Endothelial cell of umbilical vein (primary cell): ENCODE data around the gene SHLD2. TPM values are rescaled to one million over a fixed set of nuclear protein-coding genes. Genes with fewer than 3 reads are reported as not detected.

ENCODE experiments used
- BruUV-seq: library from RNA; stranded (reverse); fragments of 400-500 nt; replicated peaks from 2 replicates; lab custom pipeline; 2021; lab: Mats Ljungman, UMichigan
- CTCF ChIA-PET: fragments of 300-600, 350-600 bp; sonication (Branson Sonifier 250); formaldehyde crosslinking; loops from one replicate; lab custom pipeline; 2021; ENCODE audit warnings: antibody characterized with exemption, inconsistent platforms; lab: Charles Lee
- POLR2A ChIA-PET: fragments of 300-600, 350-600 bp; sonication (Branson Sonifier 250); formaldehyde crosslinking; loops from one replicate; lab custom pipeline; 2021; ENCODE audit warnings: antibody characterized with exemption, inconsistent platforms; lab: Charles Lee
- DNase-seq: peaks from one replicate; pipeline ENCODE4 v3.0.0-alpha.2; 2011; ENCODE audit warnings: low read depth, low spot score
- FAIRE-seq: peaks from 2 replicates; lab custom pipeline; 2011; peaks lifted over from hg19 to GRCh38; lab: Jason Lieb, UNC
- H2AFZ ChIP-seq: 2 replicates; pipeline ENCODE4 v1.6.0; 2012; ENCODE audit warnings: low read depth, low read length, control low read depth, inconsistent platforms
- H3K27ac ChIP-seq: 2 replicates; pipeline ENCODE4 v1.5.1; 2011; ENCODE audit warnings: low read depth, mild to moderate bottlenecking, control low read depth, low read length, moderate library complexity; ENCODE audit not compliant: insufficient read depth
- H3K27me3 ChIP-seq, 2 experiments: 2 replicates each; pipeline versions ENCODE4 v1.6.0 to v1.6.1; 2011; ENCODE audit warnings: low read length in 2 of 2, mixed read lengths in 1 of 2; ENCODE audit not compliant: control insufficient read depth in 2 of 2, insufficient read depth in 2 of 2
- H3K36me3 ChIP-seq, 2 experiments: 2 replicates in 1 of 2; 3 replicates in 1 of 2; pipeline ENCODE4 v1.5.1; 2011; ENCODE audit warnings: low read length in 2 of 2, mild to moderate bottlenecking in 1 of 2, moderate library complexity in 1 of 2; ENCODE audit not compliant: control insufficient read depth in 2 of 2, insufficient read depth in 2 of 2; ENCODE audit errors: extremely low read depth in 1 of 2
- H3K4me1 ChIP-seq: 3 replicates; pipeline ENCODE4 v1.5.1; 2011; ENCODE audit warnings: mild to moderate bottlenecking, low read length; ENCODE audit not compliant: control insufficient read depth, insufficient read depth; ENCODE audit errors: extremely low read depth
- H3K4me2 ChIP-seq: 2 replicates; pipeline ENCODE4 v1.6.1; 2011; ENCODE audit warnings: low read length, control low read depth, mixed read lengths; ENCODE audit not compliant: insufficient read depth
- H3K4me3 ChIP-seq, 3 experiments: fragments of 200-600 bp in 1 of 3; sonication (generic), shearing (Covaris generic) in 1 of 3; replicated peaks in 1 of 3; 2 replicates each; pipeline ENCODE4 v1.5.1; 2011 to 2016; ENCODE audit warnings: control low read depth in 3 of 3, low read length in 3 of 3, mild to moderate bottlenecking in 2 of 3, inconsistent platforms in 1 of 3, low read depth in 1 of 3, moderate library complexity in 1 of 3; ENCODE audit not compliant: insufficient read depth in 1 of 3
- H3K79me2 ChIP-seq: 2 replicates; pipeline ENCODE4 v1.6.0; 2012; ENCODE audit warnings: low read length, inconsistent platforms; ENCODE audit not compliant: control insufficient read depth, insufficient read depth
- H3K9ac ChIP-seq: replicated peaks from 2 replicates; pipeline ENCODE3; 2011; ENCODE audit warnings: low read length, control low read depth; ENCODE audit not compliant: insufficient read depth; ENCODE audit errors: extremely low read depth
- H3K9me1 ChIP-seq: replicated peaks from 3 replicates; pipeline ENCODE4 v1.6.0; 2011; ENCODE audit warnings: mild to moderate bottlenecking, low read length; ENCODE audit not compliant: control insufficient read depth, insufficient read depth; ENCODE audit errors: extremely low read depth
- H3K9me3 ChIP-seq: replicated peaks from 2 replicates; pipeline ENCODE4 v1.5.1; 2012; ENCODE audit warnings: low read length, inconsistent platforms; ENCODE audit not compliant: control insufficient read depth, insufficient read depth
- H4K20me1 ChIP-seq: replicated peaks from 2 replicates; pipeline ENCODE3; 2011; ENCODE audit warnings: mild to moderate bottlenecking, low read length; ENCODE audit not compliant: control insufficient read depth, insufficient read depth; ENCODE audit errors: extremely low read depth
- EZH2 ChIP-seq: IDR thresholded peaks from 2 replicates; pipeline ENCODE4 v1.6.1; 2012; ENCODE audit warnings: borderline replicate concordance, low read depth, mild to moderate bottlenecking, moderate library complexity, low read length, inconsistent platforms; ENCODE audit not compliant: severe bottlenecking
- FOS ChIP-seq: IDR thresholded peaks from 2 replicates; pipeline ENCODE4 v1.6.1; 2011; ENCODE audit warnings: mild to moderate bottlenecking, low read length, moderate library complexity, borderline replicate concordance; ENCODE audit not compliant: insufficient read depth
- GATA2 ChIP-seq: IDR thresholded peaks from 2 replicates; pipeline ENCODE4 v1.7.0; 2011; ENCODE audit warnings: low read depth, mild to moderate bottlenecking, moderate library complexity, mixed read lengths, low read length; ENCODE audit not compliant: insufficient read length, insufficient read depth
- JUN ChIP-seq: IDR thresholded peaks from 2 replicates; pipeline ENCODE4 v1.6.1; 2011; ENCODE audit warnings: borderline replicate concordance, low read depth; ENCODE audit not compliant: insufficient read length, insufficient read depth
- MAX ChIP-seq: IDR thresholded peaks from 2 replicates; pipeline ENCODE4 v1.6.1; 2011; ENCODE audit not compliant: insufficient read depth, insufficient read length
- MYC ChIP-seq: IDR thresholded peaks from one replicate; pipeline ENCODE4 v1.6.1; 2011; ENCODE audit warnings: mild to moderate bottlenecking, low read depth, low read length
- POLR2A ChIP-seq: IDR thresholded peaks from 2 replicates; pipeline ENCODE4 v1.6.1; 2012; ENCODE audit warnings: low read depth, mild to moderate bottlenecking, control low read depth, low read length
- POLR2AphosphoS5 ChIP-seq: IDR thresholded peaks from 2 replicates; pipeline ENCODE4 v1.6.1; 2012; ENCODE audit warnings: low read depth, mild to moderate bottlenecking, control low read depth, low read length, moderate library complexity; ENCODE audit not compliant: insufficient read depth
- dilution Hi-C: fragments of 300-500 bp; cut with MboI; formaldehyde crosslinking; loops from one replicate; pipeline ENCODE4 v1.15.0; 2019; ENCODE audit warnings: low sequenced_read_pairs; ENCODE audit not compliant: extremely low pct_ligation_motif_present
- intact Hi-C: fragments of 100-400 bp; cut with micrococcal nuclease; formaldehyde crosslinking; loops from one replicate; pipeline ENCODE4 v1.10.0; 2022
- polyA plus RNA-seq, 4 experiments: library from polyadenylated mRNA; depleted of rRNA in 3 of 4; stranded (reverse) in 3 of 4; unstranded in 1 of 4; fragments of >200 nt; gene quantifications; 2 replicates each; pipeline versions ENCODE4 v1.2.1 to v1.2.3, GENCODE V29; 2011 to 2012; ENCODE audit warnings: missing spikeins in 1 of 4
- total RNA-seq: library from RNA; stranded (reverse); gene quantifications from 2 replicates; pipeline ENCODE4 v1.2.3, GENCODE V29; 2021

SHLD2 gene
- total and polyA plus RNA-seq, 2 donors (not counting 3 experiments of a cell fraction or from before 2014, with no cell fraction given): 6.1 to 22.4 TPM

- Histone ChIP-seq H3K4me1 (peaks cover 30% of the 10 kb centered on the region), H3K9ac (no peak overlapping the region), H3K36me3 (no peaks in the 10 kb centered on the region), H3K9me3 (no peaks in the 10 kb centered on the region), H4K20me1 (peaks cover 2% of the 10 kb centered on the region), H3K4me3 (no peak overlapping the region), H2AFZ (no peak overlapping the region), H3K27ac (no peak overlapping the region), H3K27me3 (no peaks in the 10 kb centered on the region), H3K79me2 (peaks cover 81% of the 10 kb centered on the region), H3K9me1 (no peaks in the 10 kb centered on the region), H3K4me2 (peak overlapping the region; percentile 44)
- intact Hi-C loops (no loop called here), dilution Hi-C loops (no loop called here)
- no peak for FAIRE-seq
- no TSS peak for BruUV-seq
- peak; percentile 21 for DNase-seq
- TF ChIP-seq POLR2A (no peak), GATA2 (no peak), MYC (no peak), EZH2 (no peak)
- CTCF ChIA-PET: no interaction called here
- POLR2A ChIA-PET: no interaction called here
Observed at GRCh38 chr10:87090779-87091178, 4.2 kb upstream of the SHLD2 start.

- CTCF ChIA-PET: interaction anchor here (1.0 to 1.8 kb wide), 7 partner anchors 8 to 146 kb away, joined by 3 to 9 read pairs (median 5); no protein-coding TSS in a partner anchor
- Histone ChIP-seq H3K36me3 (no peaks in the 10 kb centered on the region), H3K27ac (peak overlapping the region; percentile 71), H3K9ac (peak overlapping the region; percentile 85), H2AFZ (no peak overlapping the region), H3K4me1 (peaks cover 35% of the 10 kb centered on the region), H3K4me2 (peak overlapping the region; percentile 94), H3K9me3 (no peaks in the 10 kb centered on the region), H3K79me2 (peaks cover 82% of the 10 kb centered on the region), H3K4me3 (peak overlapping the region; percentile 41 to 95 (median 94)), H4K20me1 (peaks cover 2% of the 10 kb centered on the region), H3K9me1 (no peaks in the 10 kb centered on the region), H3K27me3 (no peaks in the 10 kb centered on the region)
- POLR2A ChIA-PET: no interaction called here
- DNase-seq: peak; percentile 52
- intact Hi-C loops: loop anchor here (1.0 kb wide), 1 partner anchor 8 kb away; no protein-coding TSS in a partner anchor
- no peak for FAIRE-seq
- BruUV-seq: no TSS peak
- dilution Hi-C loops: no loop called here
- TF ChIP-seq MYC: no peak
- TF ChIP-seq MAX: no peak
- no peak for TF ChIP-seq POLR2AphosphoS5
- TF ChIP-seq POLR2A: no peak
- TF ChIP-seq EZH2: no peak
- no peak for TF ChIP-seq FOS
- no peak for TF ChIP-seq JUN
Observed at GRCh38 chr10:87092376-87092860, 2.6 kb upstream of the SHLD2 start.
